Muscle layer of duodenum (tissue), 2 donors: ENCODE measurements around the gene NFIB.

Source experiments
- H3K27ac ChIP-seq: one replicate; pipeline ENCODE4 v1.7.0; 2013; ENCODE audit warnings: mild to moderate bottlenecking, low read length
- H3K27me3 ChIP-seq: one replicate; pipeline ENCODE4 v1.7.0; 2013; ENCODE audit warnings: low read depth, mild to moderate bottlenecking, control low read depth, low read length
- H3K36me3 ChIP-seq, 2 donors: one replicate each; pipeline ENCODE4 v1.7.0; 2013; ENCODE audit warnings: low read length in 2 of 2, control low read depth in 1 of 2, mild to moderate bottlenecking in 1 of 2; ENCODE audit not compliant: insufficient read depth in 2 of 2, control insufficient read depth in 1 of 2
- H3K4me1 ChIP-seq, 2 donors: one replicate each; pipeline ENCODE4 v1.7.0; 2013; ENCODE audit warnings: low read length in 2 of 2, mild to moderate bottlenecking in 2 of 2, control low read depth in 1 of 2, moderate library complexity in 1 of 2; ENCODE audit not compliant: insufficient read depth in 2 of 2, control insufficient read depth in 1 of 2
- H3K4me3 ChIP-seq, 2 donors: one replicate each; pipeline ENCODE4 v1.7.0; 2013; ENCODE audit warnings: low read length in 2 of 2, low read depth in 1 of 2, mild to moderate bottlenecking in 1 of 2
- H3K9me3 ChIP-seq, 2 donors: one replicate each; pipeline ENCODE4 v1.7.0; 2013; ENCODE audit warnings: low read length in 2 of 2, control low read depth in 1 of 2, mild to moderate bottlenecking in 1 of 2; ENCODE audit not compliant: control insufficient read depth in 1 of 2
- donor health status: healthy.

NFIB gene

GRCh38 chr9:14263707-14264483, 50.0 kb downstream of the NFIB start:
- no peak overlapping the region for H3K4me3 ChIP-seq

GRCh38 chr9:14262827-14263226, 51.1 kb downstream of the NFIB start:
- Histone ChIP-seq H3K9me3 (no peaks in the 10 kb centered on the region), H3K27ac (no peak overlapping the region)

More at GRCh38 chr9:14263707-14264483, 50.0 kb downstream of the NFIB start:
- no peaks in the 10 kb centered on the region for H3K27me3 ChIP-seq
- peaks cover 0 to 6% of the 10 kb centered on the region in 2 donors for H3K36me3 ChIP-seq
- no peaks in the 10 kb centered on the region for H3K9me3 ChIP-seq
- no peak overlapping the region for H3K27ac ChIP-seq
- peaks cover 0 to 16% of the 10 kb centered on the region in 2 donors for H3K4me1 ChIP-seq

GRCh38 chr9:14261616-14262015, 52.3 kb downstream of the NFIB start:
- Histone ChIP-seq H3K4me1 (peaks cover 4 to 27% of the 10 kb centered on the region in 2 donors), H3K27ac (no peak overlapping the region)

More at GRCh38 chr9:14262827-14263226, 51.1 kb downstream of the NFIB start:
- H3K4me1 ChIP-seq: peaks cover 0 to 18% of the 10 kb centered on the region in 2 donors
- peaks cover 0 to 6% of the 10 kb centered on the region in 2 donors for H3K36me3 ChIP-seq
- H3K27me3 ChIP-seq: no peaks in the 10 kb centered on the region
- H3K4me3 ChIP-seq: no peak overlapping the region

DNA sequence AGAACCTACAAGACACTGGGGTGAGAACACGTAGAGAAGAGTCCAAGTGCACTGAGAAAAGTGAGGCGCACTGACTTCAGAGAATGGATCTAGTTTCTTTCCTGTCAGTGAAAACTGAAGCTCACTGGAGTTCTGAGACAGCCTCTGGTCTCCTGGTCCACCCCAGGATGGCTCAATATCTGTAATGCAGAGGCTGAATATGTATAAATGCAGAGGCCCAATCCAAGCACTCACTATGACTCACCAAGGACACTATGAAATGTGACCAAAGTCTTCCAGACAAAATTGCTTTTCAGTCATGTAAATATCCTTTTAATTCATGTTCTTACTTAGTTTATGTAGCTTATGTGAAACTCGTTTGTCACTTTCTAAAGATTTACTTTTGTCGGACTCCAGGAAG, 53.8 kb downstream of the NFIB start:
- no peak overlapping the region for H3K4me3 ChIP-seq
- H3K27me3 ChIP-seq: no peaks in the 10 kb centered on the region
- H3K4me1 ChIP-seq: peaks cover 5 to 35% of the 10 kb centered on the region in 2 donors
- no peaks in the 10 kb centered on the region for H3K36me3 ChIP-seq
- no peaks in the 10 kb centered on the region for H3K9me3 ChIP-seq
- no peak overlapping the region for H3K27ac ChIP-seq

More at GRCh38 chr9:14261616-14262015, 52.3 kb downstream of the NFIB start:
- Histone ChIP-seq H3K27me3 (no peaks in the 10 kb centered on the region), H3K36me3 (peaks cover 0 to 6% of the 10 kb centered on the region in 2 donors), H3K4me3 (no peak overlapping the region), H3K9me3 (no peaks in the 10 kb centered on the region)

DNA sequence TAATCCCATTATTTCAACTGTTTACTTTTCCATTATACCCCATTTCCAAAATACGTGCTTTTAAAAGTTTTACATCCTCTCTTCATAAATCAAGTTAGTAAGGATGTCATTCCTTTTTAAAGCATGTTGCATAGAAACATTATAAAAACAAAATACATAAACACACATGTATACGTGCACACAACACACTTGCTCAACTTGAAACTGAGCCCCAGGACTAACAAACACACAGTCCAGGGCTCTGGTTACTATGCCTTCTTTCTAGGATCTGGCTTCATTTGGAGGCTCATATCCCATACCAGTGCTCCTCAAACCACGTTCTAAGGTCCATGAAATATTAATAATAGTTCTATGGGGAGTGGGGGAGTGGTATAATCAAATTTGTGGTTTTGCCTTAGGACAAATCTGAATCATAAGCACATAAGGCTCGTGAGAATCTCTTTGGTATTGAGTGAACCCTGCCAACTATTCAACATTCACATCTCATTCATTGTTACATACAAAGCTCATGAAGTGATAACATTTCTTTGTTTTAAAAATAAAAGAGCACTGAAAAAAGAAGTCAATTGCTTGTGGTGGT, 55.2 kb downstream of the NFIB start:
- Histone ChIP-seq H3K4me3 (no peak overlapping the region), H3K27me3 (no peaks in the 10 kb centered on the region), H3K4me1 (peaks cover 5 to 25% of the 10 kb centered on the region in 2 donors), H3K36me3 (no peaks in the 10 kb centered on the region), H3K9me3 (no peaks in the 10 kb centered on the region), H3K27ac (no peak overlapping the region)

DNA sequence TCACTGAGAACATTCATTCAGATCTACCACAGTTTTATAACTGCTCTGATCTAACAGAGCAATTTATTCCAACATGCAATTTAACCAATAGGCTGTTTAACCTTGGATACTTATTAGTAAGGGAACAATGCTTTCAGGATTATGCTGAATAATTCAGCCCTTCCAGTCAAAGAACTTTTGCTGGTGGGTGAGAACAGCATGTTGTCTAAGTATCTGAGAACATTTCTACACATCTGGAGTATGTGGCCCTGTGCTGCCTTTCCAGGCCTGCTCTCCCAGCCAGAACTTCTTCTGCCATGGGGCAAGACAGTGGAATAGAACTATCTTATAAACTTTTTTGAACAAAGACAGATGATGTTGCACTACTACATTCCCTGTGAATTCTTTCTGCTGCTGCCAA, 55.8 kb downstream of the NFIB start:
- no peak overlapping the region for H3K4me3 ChIP-seq
- no peaks in the 10 kb centered on the region for H3K36me3 ChIP-seq
- H3K27me3 ChIP-seq: no peaks in the 10 kb centered on the region
- no peaks in the 10 kb centered on the region for H3K9me3 ChIP-seq
- H3K27ac ChIP-seq: no peak overlapping the region
- peaks cover 5 to 21% of the 10 kb centered on the region in 2 donors for H3K4me1 ChIP-seq

- H3K27ac ChIP-seq: no peak overlapping the region
- H3K27me3 ChIP-seq: no peaks in the 10 kb centered on the region
- H3K9me3 ChIP-seq: no peaks in the 10 kb centered on the region
- H3K4me1 ChIP-seq: peaks cover 6 to 26% of the 10 kb centered on the region in 2 donors
- no peak overlapping the region for H3K4me3 ChIP-seq
- H3K36me3 ChIP-seq: no peaks in the 10 kb centered on the region
Observed at GRCh38 chr9:14256588-14256987, 57.4 kb downstream of the NFIB start.

- peak overlapping the region; percentile 0 to 43 for H3K4me3 ChIP-seq
- no peaks in the 10 kb centered on the region for H3K27me3 ChIP-seq
- peak overlapping the region; percentile 24 for H3K27ac ChIP-seq
- H3K36me3 ChIP-seq: no peaks in the 10 kb centered on the region
- H3K4me1 ChIP-seq: peaks cover 5 to 33% of the 10 kb centered on the region in 2 donors
- H3K9me3 ChIP-seq: no peaks in the 10 kb centered on the region
Observed at GRCh38 chr9:14251154-14252071, 62.5 kb downstream of the NFIB start.

DNA sequence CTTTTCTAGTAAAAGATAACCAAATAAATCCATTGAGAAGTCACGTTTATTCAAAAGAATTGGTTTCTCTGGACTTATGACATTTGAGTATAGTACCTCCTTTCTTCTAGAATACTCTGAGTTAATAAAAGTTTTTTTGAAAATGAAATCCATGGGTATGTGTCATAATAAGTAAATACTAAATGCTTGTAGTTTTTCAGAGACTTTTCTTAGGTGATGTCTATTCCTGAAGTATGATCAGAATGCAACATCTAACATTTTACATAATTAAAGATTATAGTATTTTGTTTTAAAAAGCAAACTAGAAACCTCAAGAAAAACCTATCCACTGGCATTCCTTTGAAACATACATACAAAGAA, 63.2 kb downstream of the NFIB start:
- Histone ChIP-seq H3K4me1 (peaks cover 5 to 30% of the 10 kb centered on the region in 2 donors), H3K27ac (no peak overlapping the region), H3K36me3 (no peaks in the 10 kb centered on the region), H3K27me3 (no peaks in the 10 kb centered on the region), H3K4me3 (no peak overlapping the region), H3K9me3 (no peaks in the 10 kb centered on the region)

DNA sequence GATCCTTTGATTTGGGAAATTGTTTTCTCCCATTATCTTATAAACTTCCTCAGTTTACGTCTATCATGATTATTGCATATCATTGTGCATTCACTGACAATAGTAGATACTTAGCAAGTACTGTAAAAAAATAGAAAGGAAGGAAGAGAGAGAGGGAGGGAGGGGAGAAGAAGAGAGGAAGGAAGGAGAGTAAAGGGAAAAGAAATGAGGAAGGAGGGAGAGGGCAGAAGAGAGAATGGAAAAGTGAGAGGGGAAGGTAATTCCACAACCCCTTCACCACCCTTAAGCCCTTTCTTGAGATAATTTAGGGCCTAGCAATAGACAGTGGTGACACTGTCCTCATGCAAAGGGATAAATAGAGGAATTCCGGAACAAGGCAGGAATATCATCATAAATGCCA, 64.4 kb downstream of the NFIB start:
- Histone ChIP-seq H3K4me1 (peaks cover 5 to 27% of the 10 kb centered on the region in 2 donors), H3K36me3 (no peaks in the 10 kb centered on the region), H3K27ac (no peak overlapping the region), H3K27me3 (no peaks in the 10 kb centered on the region), H3K4me3 (no peak overlapping the region), H3K9me3 (no peaks in the 10 kb centered on the region)

GRCh38 chr9:14248149-14248548, 65.8 kb downstream of the NFIB start:
- Histone ChIP-seq H3K36me3 (no peaks in the 10 kb centered on the region), H3K27me3 (no peaks in the 10 kb centered on the region), H3K4me3 (no peak overlapping the region), H3K4me1 (peaks cover 5 to 27% of the 10 kb centered on the region in 2 donors), H3K27ac (no peak overlapping the region), H3K9me3 (no peaks in the 10 kb centered on the region)
